KMS-11 (cell line): Measurements from ENCODE around the gene KISS1.

Source experiments
- H2AFZ ChIP-seq: fragments of 200-600 bp; sonication (generic); 2 replicates; pipeline ENCODE4 v1.6.1; 2016; ENCODE audit warnings: antibody characterized with exemption, mixed run types, low read depth
- H3K27ac ChIP-seq: fragments of 200-600 bp; sonication (generic); 2 replicates; pipeline ENCODE4 v1.6.1; 2016; ENCODE audit warnings: mild to moderate bottlenecking, mixed run types
- H3K27me3 ChIP-seq: fragments of 200-600 bp; sonication (generic); 2 replicates; pipeline ENCODE4 v1.6.1; 2017; ENCODE audit warnings: mild to moderate bottlenecking, low read depth, mixed run types, moderate library complexity; ENCODE audit not compliant: insufficient read depth
- H3K36me3 ChIP-seq: fragments of 200-600 bp; sonication (generic); 2 replicates; pipeline ENCODE4 v1.6.1; 2017; ENCODE audit warnings: mild to moderate bottlenecking, mixed run types; ENCODE audit not compliant: insufficient read depth
- H3K4me1 ChIP-seq: fragments of 200-600 bp; sonication (generic); 2 replicates; pipeline ENCODE4 v1.6.1; 2016; ENCODE audit warnings: mild to moderate bottlenecking, low read depth, mixed run types; ENCODE audit not compliant: poor library complexity, severe bottlenecking
- H3K4me2 ChIP-seq: fragments of 200-600 bp; sonication (generic); 2 replicates; pipeline ENCODE4 v1.7.0; 2016; ENCODE audit warnings: mild to moderate bottlenecking, mixed run types
- H3K4me3 ChIP-seq: fragments of 200-600 bp; sonication (generic); IDR thresholded peaks from 2 replicates; pipeline ENCODE4 v1.6.1; 2017; ENCODE audit warnings: low read depth, low read length, mixed read lengths; ENCODE audit not compliant: insufficient read depth
- H3K79me2 ChIP-seq: fragments of 200-600 bp; sonication (generic); 2 replicates; pipeline ENCODE4 v1.6.1; 2016; ENCODE audit warnings: low read depth, mixed run types; ENCODE audit not compliant: insufficient read depth
- H3K9ac ChIP-seq: fragments of 200-600 bp; sonication (generic); 2 replicates; pipeline ENCODE4 v1.6.1; 2016; ENCODE audit warnings: mild to moderate bottlenecking, mixed run types
- H4K20me1 ChIP-seq: fragments of 200-600 bp; sonication (generic); 2 replicates; pipeline ENCODE4 v1.6.1; 2016; ENCODE audit warnings: mild to moderate bottlenecking, mixed run types; ENCODE audit not compliant: insufficient read depth
- CTCF ChIP-seq: fragments of 200-600 bp; sonication (generic); conservative IDR thresholded peaks from 2 replicates; pipeline ENCODE4 v1.6.1; 2017; ENCODE audit warnings: low read depth, mild to moderate bottlenecking, antibody characterized with exemption, low read length, moderate library complexity, mixed read lengths

KISS1 gene

GRCh38 chr1:204224655-204225054 is 28.4 kb upstream of the KISS1 start:
- no peak overlapping the region for H3K27ac ChIP-seq

GRCh38 chr1:204223129-204223860 is 27.0 kb upstream of the KISS1 start:
- Histone ChIP-seq H3K27ac (no peak overlapping the region), H2AFZ (no peak overlapping the region), H3K4me1 (no peaks in the 10 kb centered on the region), H3K9ac (no peak overlapping the region), H3K4me2 (no peak overlapping the region), H3K27me3 (no peaks in the 10 kb centered on the region), H3K36me3 (no peaks in the 10 kb centered on the region), H3K79me2 (no peaks in the 10 kb centered on the region), H4K20me1 (no peaks in the 10 kb centered on the region), H3K4me3 (no peak overlapping the region)
- TF ChIP-seq CTCF: no peak

More at GRCh38 chr1:204224655-204225054, 28.4 kb upstream of the KISS1 start:
- Histone ChIP-seq H3K4me3 (no peak overlapping the region), H3K36me3 (no peaks in the 10 kb centered on the region), H3K4me2 (no peak overlapping the region), H4K20me1 (no peaks in the 10 kb centered on the region), H2AFZ (no peak overlapping the region), H3K4me1 (no peaks in the 10 kb centered on the region), H3K9ac (no peak overlapping the region), H3K79me2 (no peaks in the 10 kb centered on the region), H3K27me3 (no peaks in the 10 kb centered on the region)
- no peak for TF ChIP-seq CTCF

GRCh38 chr1:204222764-204223055 is 26.4 kb upstream of the KISS1 start:
- no peak overlapping the region for H3K4me3 ChIP-seq
- no peak overlapping the region for H3K9ac ChIP-seq
- no peak overlapping the region for H3K4me2 ChIP-seq
- H3K4me1 ChIP-seq: no peaks in the 10 kb centered on the region
- H2AFZ ChIP-seq: no peak overlapping the region
- no peaks in the 10 kb centered on the region for H4K20me1 ChIP-seq
- no peak overlapping the region for H3K27ac ChIP-seq
- H3K27me3 ChIP-seq: no peaks in the 10 kb centered on the region
- no peak for TF ChIP-seq CTCF
- H3K79me2 ChIP-seq: no peaks in the 10 kb centered on the region
- H3K36me3 ChIP-seq: no peaks in the 10 kb centered on the region

- H3K4me1 ChIP-seq: no peaks in the 10 kb centered on the region
- H3K79me2 ChIP-seq: no peaks in the 10 kb centered on the region
- H3K4me2 ChIP-seq: no peak overlapping the region
- no peak overlapping the region for H3K27ac ChIP-seq
- no peak overlapping the region for H3K9ac ChIP-seq
- no peaks in the 10 kb centered on the region for H3K27me3 ChIP-seq
- no peak overlapping the region for H2AFZ ChIP-seq
- no peak overlapping the region for H3K4me3 ChIP-seq
- no peak for TF ChIP-seq CTCF
- no peaks in the 10 kb centered on the region for H4K20me1 ChIP-seq
- no peaks in the 10 kb centered on the region for H3K36me3 ChIP-seq
Measured at GRCh38 chr1:204222006-204222763, 25.9 kb upstream of the KISS1 start.
